Suppressor macrophage (primary cell): ENCODE data around the gene USP40.

Source experiments
- DNase-seq, 4 experiments: peaks; one replicate each; pipeline ENCODE4 v3.0.0-alpha.2; 2020 to 2022

USP40 gene

GRCh38 chr2:233440714-233441113 lies 125.9 kb downstream of the USP40 start:
- no peak for DNase-seq

GRCh38 chr2:233440314-233440713 lies 126.3 kb downstream of the USP40 start:
- DNase-seq: no peak

- no peak for DNase-seq
Measured at GRCh38 chr2:233439191-233439590, 127.4 kb downstream of the USP40 start.

GRCh38 chr2:233438573-233439147 lies 127.9 kb downstream of the USP40 start:
- no peak for DNase-seq

GRCh38 chr2:233437439-233437955 lies 129.1 kb downstream of the USP40 start:
- no peak for DNase-seq

GRCh38 chr2:233436691-233437438 lies 129.7 kb downstream of the USP40 start:
- DNase-seq: no peak

GRCh38 chr2:233436191-233436581 lies 130.4 kb downstream of the USP40 start:
- no peak for DNase-seq

- DNase-seq: no peak
Measured at GRCh38 chr2:233435436-233436190, 131.0 kb downstream of the USP40 start.

GRCh38 chr2:233434666-233435330 lies 131.8 kb downstream of the USP40 start:
- DNase-seq: peak; percentile 35 to 64 (median 54)

- no peak for DNase-seq
Measured at GRCh38 chr2:233433794-233434193, 132.8 kb downstream of the USP40 start.

GRCh38 chr2:233433029-233433428 lies 133.6 kb downstream of the USP40 start:
- no peak for DNase-seq

- DNase-seq: no peak
Measured at GRCh38 chr2:233430651-233431050, 135.9 kb downstream of the USP40 start.

- no peak for DNase-seq
Measured at GRCh38 chr2:233430081-233430480, 136.5 kb downstream of the USP40 start.

GRCh38 chr2:233429175-233429897 lies 137.2 kb downstream of the USP40 start:
- no peak for DNase-seq

GRCh38 chr2:233428438-233428837 lies 138.1 kb downstream of the USP40 start:
- no peak for DNase-seq

GRCh38 chr2:233428008-233428407 lies 138.6 kb downstream of the USP40 start:
- DNase-seq: no peak

- DNase-seq: peak; percentile 49 to 74 (median 57)
Measured at GRCh38 chr2:233426619-233427342, 139.8 kb downstream of the USP40 start.
